Brain pericyte (primary cell): ENCODE measurements around the gene PTPRN2.

Experiments used
- DNase-seq: peaks from one replicate; pipeline ENCODE4 v3.0.0-alpha.2; 2012; ENCODE audit warnings: low read depth, low spot score

PTPRN2 gene

GRCh38 chr7:157832421-157832820, 755.2 kb downstream of the PTPRN2 start:
- no peak for DNase-seq

- no peak for DNase-seq
Measured at GRCh38 chr7:157832006-157832405, 755.6 kb downstream of the PTPRN2 start.

- DNase-seq = no peak
Measured at GRCh38 chr7:157831143-157831905, 756.3 kb downstream of the PTPRN2 start.

- no peak for DNase-seq
Measured at GRCh38 chr7:157830331-157830730, 757.3 kb downstream of the PTPRN2 start.

- no peak for DNase-seq
Measured at GRCh38 chr7:157829491-157829890, 758.1 kb downstream of the PTPRN2 start.

GRCh38 chr7:157828881-157829280, 758.7 kb downstream of the PTPRN2 start:
- DNase-seq = no peak

GRCh38 chr7:157828190-157828589, 759.4 kb downstream of the PTPRN2 start:
- DNase-seq = no peak

GRCh38 chr7:157827863-157828160, 759.8 kb downstream of the PTPRN2 start:
- DNase-seq = no peak

GRCh38 chr7:157827045-157827862, 760.4 kb downstream of the PTPRN2 start:
- no peak for DNase-seq

- DNase-seq = no peak
Measured at GRCh38 chr7:157826566-157826965, 761.1 kb downstream of the PTPRN2 start.

- no peak for DNase-seq
Measured at GRCh38 chr7:157825325-157825724, 762.3 kb downstream of the PTPRN2 start.

- DNase-seq = no peak
Measured at GRCh38 chr7:157824819-157825121, 762.9 kb downstream of the PTPRN2 start.

GRCh38 chr7:157824011-157824818, 763.4 kb downstream of the PTPRN2 start:
- DNase-seq = no peak

GRCh38 chr7:157822688-157823031, 765.0 kb downstream of the PTPRN2 start:
- no peak for DNase-seq

- DNase-seq = no peak
Measured at GRCh38 chr7:157821959-157822687, 765.5 kb downstream of the PTPRN2 start.

GRCh38 chr7:157820796-157821195, 766.8 kb downstream of the PTPRN2 start:
- DNase-seq = no peak

GRCh38 chr7:157819455-157819807, 768.2 kb downstream of the PTPRN2 start:
- DNase-seq = no peak

- DNase-seq = no peak
Measured at GRCh38 chr7:157818701-157819454, 768.7 kb downstream of the PTPRN2 start.

- no peak for DNase-seq
Measured at GRCh38 chr7:157817944-157818700, 769.5 kb downstream of the PTPRN2 start.

- DNase-seq = no peak
Measured at GRCh38 chr7:157817433-157817832, 770.2 kb downstream of the PTPRN2 start.
